ENCODE data around the gene KMT2D.
"Not testable (repeated sequence)": the region's sequence is repeated elsewhere in the genome, so short reads cannot be mapped to it uniquely, and the experiment has no call there.

Gene KMT2D

DNA sequence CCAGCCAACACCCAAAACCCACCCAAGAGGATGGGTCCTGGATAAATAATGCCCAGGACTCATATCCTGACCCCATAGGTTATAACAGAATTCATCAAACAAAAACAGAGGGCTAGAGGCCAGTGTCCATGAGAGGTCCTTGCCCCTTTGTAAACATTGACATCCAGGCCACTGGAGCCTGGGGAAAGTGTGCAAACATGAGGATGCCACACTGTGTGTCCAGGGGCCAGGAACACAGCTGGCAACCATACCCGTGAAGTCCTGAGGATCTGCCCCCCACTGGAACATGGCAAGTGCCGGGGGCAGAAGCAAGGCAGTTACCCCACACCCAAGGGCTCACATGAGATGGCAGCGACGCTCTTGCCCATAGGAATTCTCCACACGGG lies 4.2 kb upstream of the KMT2D start:
- Histone ChIP-seq H3K4me1 (ENCODE audit: insufficient read depth, low read length) (peaks cover 27% of the 10 kb centered on the region), H3K4me2 (ENCODE audit: insufficient read depth, low read length) (no peak overlapping the region), H3K9ac (ENCODE audit: low read depth, low read length) (no peak overlapping the region), H3K4me3 (ENCODE audit: low read depth in 1 of 2, low read length in 2 of 2) (no peak overlapping the region), H3K9me3 (ENCODE audit: insufficient read depth, low read length, severe bottlenecking) (no peaks in the 10 kb centered on the region), H3K27me3 (ENCODE audit: insufficient read depth, low read length, poor library complexity) (no peaks in the 10 kb centered on the region), H3K79me2 (ENCODE audit: insufficient read depth, low read length) (peaks cover 32% of the 10 kb centered on the region), H2AFZ (ENCODE audit: low read depth, low read length) (no peak overlapping the region), H4K20me1 (ENCODE audit: insufficient read depth, low read length) (no peaks in the 10 kb centered on the region), H3K36me3 (ENCODE audit: insufficient read depth, low read length) (peaks cover 16% of the 10 kb centered on the region), H3K27ac (ENCODE audit: low read length) (no peak overlapping the region)
- DNase-seq = no peak
- TF ChIP-seq, protein P1, sequence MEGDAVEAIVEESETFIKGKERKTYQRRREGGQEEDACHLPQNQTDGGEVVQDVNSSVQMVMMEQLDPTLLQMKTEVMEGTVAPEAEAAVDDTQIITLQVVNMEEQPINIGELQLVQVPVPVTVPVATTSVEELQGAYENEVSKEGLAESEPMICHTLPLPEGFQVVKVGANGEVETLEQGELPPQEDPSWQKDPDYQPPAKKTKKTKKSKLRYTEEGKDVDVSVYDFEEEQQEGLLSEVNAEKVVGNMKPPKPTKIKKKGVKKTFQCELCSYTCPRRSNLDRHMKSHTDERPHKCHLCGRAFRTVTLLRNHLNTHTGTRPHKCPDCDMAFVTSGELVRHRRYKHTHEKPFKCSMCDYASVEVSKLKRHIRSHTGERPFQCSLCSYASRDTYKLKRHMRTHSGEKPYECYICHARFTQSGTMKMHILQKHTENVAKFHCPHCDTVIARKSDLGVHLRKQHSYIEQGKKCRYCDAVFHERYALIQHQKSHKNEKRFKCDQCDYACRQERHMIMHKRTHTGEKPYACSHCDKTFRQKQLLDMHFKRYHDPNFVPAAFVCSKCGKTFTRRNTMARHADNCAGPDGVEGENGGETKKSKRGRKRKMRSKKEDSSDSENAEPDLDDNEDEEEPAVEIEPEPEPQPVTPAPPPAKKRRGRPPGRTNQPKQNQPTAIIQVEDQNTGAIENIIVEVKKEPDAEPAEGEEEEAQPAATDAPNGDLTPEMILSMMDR (IDR thresholded peaks at IDR 0.05; ENCODE audit: borderline replicate concordance, extremely low read depth, low read length, poor library complexity, severe bottlenecking) = no peak
- TF ChIP-seq EZH2 (IDR thresholded peaks at IDR 0.05; ENCODE audit: borderline replicate concordance, low read depth, low read length, severe bottlenecking) = no peak
- no peak for ATAC-seq (ENCODE audit: insufficient read depth, low read depth)

DNA sequence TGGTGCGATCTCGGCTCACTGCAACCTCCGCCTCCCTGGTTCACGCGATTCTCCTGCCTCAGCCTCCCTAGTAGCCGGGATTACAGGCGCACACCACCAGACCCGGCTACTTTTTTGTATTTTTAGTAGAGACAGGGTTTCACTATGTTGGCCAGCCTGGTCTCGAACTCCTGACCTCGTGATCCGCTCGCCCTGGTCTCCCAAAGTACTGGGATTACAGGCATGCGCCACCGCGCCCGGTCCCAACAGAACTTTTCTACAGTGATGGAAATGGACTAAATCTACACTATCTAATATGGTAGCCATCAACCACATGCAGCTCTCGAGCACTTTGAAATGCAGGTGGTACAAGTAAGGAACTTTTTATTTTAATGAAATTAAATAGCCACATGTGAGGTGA lies 1.3 kb upstream of the KMT2D start:
- Histone ChIP-seq H3K4me2 (ENCODE audit: insufficient read depth, low read length) (peak overlapping the region; percentile 99; the same call in 1 of the 2 replicates), H3K9ac (ENCODE audit: low read depth, low read length) (peak overlapping the region; percentile 99; the same call in 1 of the 2 replicates), H3K4me3 (ENCODE audit: low read depth in 1 of 2, low read length in 2 of 2) (peak overlapping the region in 1 of 2 experiments; percentile 84; a peak in 1 of 4 replicates), H3K4me1 (ENCODE audit: insufficient read depth, low read length) (peaks cover 39% of the 10 kb centered on the region), H2AFZ (ENCODE audit: low read depth, low read length) (peak overlapping the region; percentile 93; the same call in 1 of the 2 replicates), H3K36me3 (ENCODE audit: insufficient read depth, low read length) (peaks cover 41% of the 10 kb centered on the region), H3K79me2 (ENCODE audit: insufficient read depth, low read length) (peaks cover 48% of the 10 kb centered on the region), H4K20me1 (ENCODE audit: insufficient read depth, low read length) (peaks cover 26% of the 10 kb centered on the region)
- H3K27me3 ChIP-seq (ENCODE audit: insufficient read depth, low read length, poor library complexity); H3K9me3 ChIP-seq (ENCODE audit: insufficient read depth, low read length, severe bottlenecking); H3K27ac ChIP-seq (ENCODE audit: low read length); DNase-seq; ATAC-seq (ENCODE audit: insufficient read depth, low read depth): not testable (repeated sequence)

DNA sequence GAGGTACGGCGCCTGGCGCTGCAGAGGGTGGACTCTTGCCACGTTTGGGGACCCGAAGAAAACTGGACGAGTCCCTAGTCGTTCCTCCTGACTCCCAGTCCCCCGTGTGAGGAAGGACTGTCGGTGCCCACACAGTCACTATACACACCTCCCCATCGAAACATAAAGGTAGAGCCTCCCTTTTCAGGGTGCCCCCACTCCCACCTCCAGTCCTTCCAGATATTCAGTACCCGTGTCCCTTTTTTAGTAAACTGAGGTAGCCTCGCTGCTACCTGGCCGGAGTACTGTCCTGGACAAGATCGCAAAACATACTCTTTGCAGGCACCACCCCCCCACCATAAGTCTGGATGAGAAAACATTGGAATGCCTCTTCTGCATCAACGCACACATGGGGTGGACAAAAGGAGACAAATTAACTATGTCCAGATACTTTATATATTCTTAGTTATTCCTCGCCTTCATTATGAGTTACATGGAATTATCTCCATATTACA lies 610 bp upstream of the KMT2D start:
- Histone ChIP-seq H3K27ac (ENCODE audit: low read length) (peak overlapping the region; percentile 100), H2AFZ (ENCODE audit: low read depth, low read length) (peak overlapping the region; percentile 93), H3K4me1 (ENCODE audit: insufficient read depth, low read length) (peaks cover 46% of the 10 kb centered on the region)

More for the DNA sequence above, 610 bp upstream of the KMT2D start:
- DNase-seq = no peak
- no peak for ATAC-seq (ENCODE audit: insufficient read depth, low read depth)
- Histone ChIP-seq H3K9me3 (ENCODE audit: insufficient read depth, low read length, severe bottlenecking) (no peaks in the 10 kb centered on the region), H3K79me2 (ENCODE audit: insufficient read depth, low read length) (peaks cover 55% of the 10 kb centered on the region), H3K4me2 (ENCODE audit: insufficient read depth, low read length) (peak overlapping the region; percentile 99), H3K27me3 (ENCODE audit: insufficient read depth, low read length, poor library complexity) (no peaks in the 10 kb centered on the region), H3K9ac (ENCODE audit: low read depth, low read length) (peak overlapping the region; percentile 99), H4K20me1 (ENCODE audit: insufficient read depth, low read length) (peaks cover 33% of the 10 kb centered on the region), H3K36me3 (ENCODE audit: insufficient read depth, low read length) (peaks cover 44% of the 10 kb centered on the region), H3K4me3 (ENCODE audit: low read depth in 1 of 2, low read length in 2 of 2) (peak overlapping the region; percentile 84 to 96)
- TF ChIP-seq EZH2 (IDR thresholded peaks at IDR 0.05; ENCODE audit: borderline replicate concordance, low read depth, low read length, severe bottlenecking) = no peak
- TF ChIP-seq, protein P1 (IDR thresholded peaks at IDR 0.05; ENCODE audit: borderline replicate concordance, extremely low read depth, low read length, poor library complexity, severe bottlenecking) = no peak

All from DND-41 (cell line).